ENCODE measurements around the gene NOL9.

- no peak for TF ChIP-seq CTCF (conservative IDR thresholded peaks at IDR 0.05)
- TF ChIP-seq ZFX (IDR thresholded peaks at IDR 0.05), result no peak
Measured at GRCh38 chr1:6580119-6580592, 25.8 kb upstream of the NOL9 start.
